Activated naive CD8-positive, alpha-beta T cell treated with anti-CD3 and anti-CD28 coated beads, Interleukin-2, amount 10 ng/mL, durations not matched to agents 7 days and 5 days (primary cell): ENCODE measurements around the gene ANKRD30B. TPM values are rescaled to one million over a fixed set of nuclear protein-coding genes. Genes with fewer than 3 reads are reported as not detected.
"Not testable (repeated sequence)": the region's sequence is repeated elsewhere in the genome, so short reads cannot be mapped to it uniquely, and the experiment has no call there.

Experiments
- ATAC-seq: fragments of 150-1000 bp; cut with Tn5 transposase; one replicate; pipeline ENCODE4 v1.10.0; 2021; ENCODE audit warnings: low read depth, moderate library complexity
- POLR2A ChIA-PET: fragments of 350-600 bp; sonication (Branson Sonifier 250); formaldehyde crosslinking; loops from one replicate; lab custom pipeline; 2021; ENCODE audit warnings: antibody characterized with exemption; lab: Charles Lee
- DNase-seq: peaks from one replicate; pipeline ENCODE4 v3.0.0; 2021
- H3K27ac Mint-ChIP-seq: one replicate; pipeline ENCODE4 v1.8.0; 2022; ENCODE audit warnings: mild to moderate bottlenecking, mixed read lengths
- H3K27me3 Mint-ChIP-seq: one replicate; pipeline ENCODE4 v1.8.0; 2022; ENCODE audit warnings: mild to moderate bottlenecking, moderate library complexity, mixed read lengths
- H3K36me3 Mint-ChIP-seq: one replicate; pipeline ENCODE4 v1.8.0; 2021; ENCODE audit warnings: mild to moderate bottlenecking, mixed read lengths
- H3K4me1 Mint-ChIP-seq: one replicate; pipeline ENCODE4 v1.8.0; 2021; ENCODE audit warnings: mixed read lengths
- H3K4me3 Mint-ChIP-seq: one replicate; pipeline ENCODE4 v1.8.0; 2022; ENCODE audit warnings: mild to moderate bottlenecking, moderate library complexity, mixed read lengths
- H3K9me3 Mint-ChIP-seq: one replicate; pipeline ENCODE4 v1.8.0; 2021; ENCODE audit warnings: mixed read lengths
- total RNA-seq, 2 experiments: library from RNA; stranded (reverse); gene quantifications; one replicate each; pipeline ENCODE4 v1.2.3, GENCODE V29; 2021

ANKRD30B gene
- total RNA-seq, 2 experiments from 2014 or later = not detected

DNA sequence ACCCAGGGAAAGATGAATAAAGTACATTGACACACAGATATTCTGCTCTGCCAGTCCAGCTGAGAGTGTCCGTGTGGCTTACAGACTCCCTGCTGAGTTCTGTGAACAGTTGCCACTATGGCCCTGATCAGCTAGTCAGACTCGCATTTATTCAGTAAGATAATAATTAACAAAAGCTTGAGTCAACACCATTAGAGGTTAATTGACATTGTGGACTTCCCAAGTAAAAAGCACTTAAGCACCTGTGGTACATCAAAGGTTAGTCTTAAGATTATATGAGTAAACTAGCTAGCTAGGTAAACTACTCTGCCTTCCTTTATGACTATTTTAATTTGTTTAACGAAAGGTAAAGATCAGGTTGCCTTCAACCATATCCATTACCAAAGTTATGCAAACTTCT is 33.7 kb downstream of the ANKRD30B start:
- no peaks in the 10 kb centered on the region for H3K36me3 Mint-ChIP-seq
- POLR2A ChIA-PET = no interaction called here
- H3K27ac Mint-ChIP-seq = no peak overlapping the region
- DNase-seq (no peak), ATAC-seq (no peak)
- H3K4me1 Mint-ChIP-seq = no peaks in the 10 kb centered on the region
- H3K4me3 Mint-ChIP-seq = no peak overlapping the region
- no peaks in the 10 kb centered on the region for H3K9me3 Mint-ChIP-seq
- H3K27me3 Mint-ChIP-seq = no peaks in the 10 kb centered on the region

DNA sequence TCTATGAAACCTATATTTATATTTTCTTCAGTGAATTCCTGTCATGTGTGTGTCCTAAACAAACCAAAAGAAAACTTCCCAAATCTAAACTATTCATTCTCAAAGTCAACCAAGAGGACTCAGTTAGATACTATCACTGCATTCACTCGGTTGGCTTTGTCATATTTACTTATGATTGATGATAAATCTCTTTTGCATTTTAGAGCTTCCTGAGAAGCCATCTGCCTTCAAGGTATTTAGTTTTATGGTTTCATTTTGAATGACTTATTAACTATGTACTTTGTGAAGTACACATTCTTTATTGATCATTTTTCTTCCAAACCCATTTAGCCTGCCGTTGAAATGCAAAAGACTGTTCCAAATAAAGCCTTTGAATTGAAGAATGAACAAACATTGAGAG is 36.2 kb downstream of the ANKRD30B start:
- H3K36me3 Mint-ChIP-seq = no peaks in the 10 kb centered on the region
- H3K4me3 Mint-ChIP-seq = no peak overlapping the region
- DNase-seq (no peak), ATAC-seq (no peak)
- H3K4me1 Mint-ChIP-seq = no peaks in the 10 kb centered on the region
- no peaks in the 10 kb centered on the region for H3K27me3 Mint-ChIP-seq
- no peaks in the 10 kb centered on the region for H3K9me3 Mint-ChIP-seq
- POLR2A ChIA-PET = no interaction called here
- no peak overlapping the region for H3K27ac Mint-ChIP-seq

DNA sequence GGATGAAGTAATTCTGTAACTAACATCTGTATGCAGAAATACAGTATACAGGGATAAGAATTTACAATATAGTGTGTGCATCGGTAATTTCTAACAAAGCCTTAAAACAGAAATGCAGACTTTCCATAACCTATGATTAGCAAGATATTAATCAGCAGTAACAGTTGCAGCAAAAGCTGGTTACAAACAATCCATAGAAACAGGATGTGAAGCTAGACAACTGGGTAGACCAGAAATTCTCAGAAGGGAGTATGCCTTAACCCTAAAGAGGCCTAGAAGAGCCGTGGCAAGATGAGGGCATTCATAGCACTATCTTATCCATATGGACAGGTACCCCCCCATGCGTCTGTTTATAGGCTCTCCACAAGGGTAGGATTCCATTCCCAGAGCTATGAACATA is 48.9 kb downstream of the ANKRD30B start:
- H3K27ac Mint-ChIP-seq, POLR2A ChIA-PET, H3K4me3 Mint-ChIP-seq, DNase-seq, H3K27me3 Mint-ChIP-seq, H3K4me1 Mint-ChIP-seq, H3K36me3 Mint-ChIP-seq, H3K9me3 Mint-ChIP-seq, ATAC-seq: not testable (repeated sequence)

DNA sequence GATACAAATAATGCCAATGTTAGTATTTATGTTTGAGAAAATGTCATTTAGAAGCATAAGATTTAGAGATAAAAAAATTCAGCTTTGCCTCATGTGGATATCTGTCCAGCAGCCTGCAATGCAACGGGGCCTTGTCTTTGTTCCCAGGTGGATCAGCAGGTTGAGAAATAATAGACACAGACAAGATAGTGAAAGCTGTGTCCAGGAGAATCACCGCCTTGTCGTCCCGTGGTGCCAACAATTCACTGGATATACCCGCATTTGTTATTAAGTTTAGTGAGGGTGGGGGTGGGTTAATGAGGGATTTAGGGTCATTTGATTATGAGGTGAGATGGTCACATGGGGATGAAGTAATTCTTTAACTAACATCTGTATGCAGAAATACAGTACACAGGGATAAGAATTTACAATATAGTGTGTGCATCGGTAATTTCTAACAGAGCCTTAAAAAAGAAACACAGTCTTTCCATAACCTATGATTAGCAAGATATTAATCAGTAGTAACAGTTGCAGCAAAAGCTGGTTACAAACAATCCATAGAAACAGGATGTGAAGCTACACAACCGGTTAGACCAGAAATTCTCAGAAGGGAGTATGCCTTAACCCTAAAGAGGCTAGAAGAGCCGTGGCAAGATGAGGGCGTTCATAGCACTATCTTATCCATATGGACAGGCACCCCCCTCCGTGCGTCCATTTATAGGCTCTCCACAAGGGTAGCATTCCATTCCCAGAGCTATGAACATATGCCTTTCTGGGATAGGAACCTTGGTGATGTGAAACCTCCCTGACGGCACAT is 50.2 kb downstream of the ANKRD30B start:
- ATAC-seq, H3K36me3 Mint-ChIP-seq, H3K27me3 Mint-ChIP-seq, H3K9me3 Mint-ChIP-seq, POLR2A ChIA-PET, H3K4me1 Mint-ChIP-seq, H3K4me3 Mint-ChIP-seq, DNase-seq, H3K27ac Mint-ChIP-seq: not testable (repeated sequence)

DNA sequence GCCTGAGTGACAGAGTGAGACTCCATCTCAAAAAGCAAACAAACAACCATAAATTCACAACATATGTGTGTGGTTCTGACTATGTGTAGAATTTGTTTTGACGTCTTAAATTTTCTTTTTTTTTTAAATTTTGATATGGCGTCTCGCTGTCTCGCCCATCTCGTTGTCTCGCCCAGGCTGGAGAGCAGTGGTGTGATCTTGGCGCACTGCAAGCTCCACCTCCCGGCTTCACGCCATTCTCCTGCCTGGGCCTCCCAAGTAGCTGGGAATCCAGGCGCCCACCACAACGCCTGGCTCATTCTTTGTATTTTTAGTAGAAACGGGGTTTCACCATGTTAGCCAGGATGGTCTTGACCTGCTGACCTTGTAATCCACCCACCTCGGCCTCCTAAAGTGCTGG is 63.1 kb downstream of the ANKRD30B start:
- H3K9me3 Mint-ChIP-seq, H3K36me3 Mint-ChIP-seq, DNase-seq, H3K4me1 Mint-ChIP-seq, H3K27me3 Mint-ChIP-seq, ATAC-seq, H3K27ac Mint-ChIP-seq, H3K4me3 Mint-ChIP-seq, POLR2A ChIA-PET: not testable (repeated sequence)

DNA sequence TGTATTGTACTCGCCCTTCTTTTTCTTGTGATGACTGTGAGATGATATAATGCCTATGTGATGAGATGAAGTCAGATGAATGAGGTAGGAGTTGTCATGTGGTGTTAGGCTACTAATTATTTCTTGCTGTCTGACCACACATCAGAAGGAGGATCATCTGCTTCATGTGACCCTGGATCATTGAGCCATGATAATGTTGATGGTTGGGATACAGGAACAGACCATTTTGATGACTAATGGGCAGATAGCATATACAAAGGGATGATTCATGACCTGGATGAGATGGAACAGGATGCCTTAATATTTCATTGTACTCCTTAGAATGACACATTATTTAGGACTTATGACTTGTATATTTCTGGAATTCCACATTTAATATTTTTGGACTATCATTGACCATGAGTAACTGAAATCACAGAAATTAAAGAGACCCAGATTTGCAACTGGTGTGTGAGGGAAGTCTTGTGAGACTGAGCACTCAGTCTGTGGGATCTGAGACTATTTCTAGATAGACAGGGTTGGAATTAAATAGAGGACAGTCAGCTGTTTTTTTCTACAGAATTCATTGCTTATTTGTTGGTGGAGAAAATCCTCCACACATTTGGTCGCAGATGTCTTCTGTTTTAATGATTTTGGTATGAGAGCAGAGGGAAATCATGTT is 79.1 kb downstream of the ANKRD30B start:
- H3K27me3 Mint-ChIP-seq, H3K9me3 Mint-ChIP-seq, DNase-seq, H3K27ac Mint-ChIP-seq, H3K4me3 Mint-ChIP-seq, H3K36me3 Mint-ChIP-seq, POLR2A ChIA-PET, ATAC-seq, H3K4me1 Mint-ChIP-seq: not testable (repeated sequence)

DNA sequence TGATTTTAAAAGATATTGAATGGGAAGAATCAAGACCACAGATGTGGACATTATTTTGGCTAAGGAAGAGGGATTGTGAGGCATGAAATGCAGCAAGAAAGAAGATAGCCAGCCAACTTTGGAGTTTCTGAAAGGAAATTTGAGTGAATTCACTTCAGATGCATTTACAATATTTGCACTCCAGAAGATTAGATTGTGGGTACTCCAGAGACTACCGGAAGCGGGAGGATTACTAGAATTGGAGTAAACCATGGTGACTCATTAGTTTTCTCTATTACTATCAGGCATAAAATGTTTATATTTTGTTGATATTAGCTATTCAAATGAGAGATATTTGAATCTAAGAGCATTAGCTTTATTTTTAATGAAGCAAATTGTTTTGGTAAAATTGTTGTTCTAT is 93.6 kb downstream of the ANKRD30B start:
- DNase-seq, H3K27ac Mint-ChIP-seq, H3K27me3 Mint-ChIP-seq, H3K9me3 Mint-ChIP-seq, H3K4me1 Mint-ChIP-seq, POLR2A ChIA-PET, H3K4me3 Mint-ChIP-seq, ATAC-seq, H3K36me3 Mint-ChIP-seq: not testable (repeated sequence)

DNA sequence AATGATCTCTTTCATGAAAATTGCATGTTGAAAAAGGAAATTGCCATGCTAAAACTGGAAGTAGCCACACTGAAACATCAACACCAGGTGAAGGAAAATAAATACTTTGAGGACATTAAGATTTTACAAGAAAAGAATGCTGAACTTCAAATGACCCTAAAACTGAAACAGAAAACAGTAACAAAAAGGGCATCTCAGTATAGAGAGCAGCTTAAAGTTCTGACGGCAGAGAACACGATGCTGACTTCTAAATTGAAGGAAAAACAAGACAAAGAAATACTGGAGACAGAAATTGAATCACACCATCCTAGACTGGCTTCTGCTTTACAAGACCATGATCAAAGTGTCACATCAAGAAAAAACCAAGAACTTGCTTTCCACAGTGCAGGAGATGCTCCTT is 103.6 kb downstream of the ANKRD30B start:
- ATAC-seq, H3K27ac Mint-ChIP-seq, H3K36me3 Mint-ChIP-seq, POLR2A ChIA-PET, H3K4me3 Mint-ChIP-seq, DNase-seq, H3K4me1 Mint-ChIP-seq, H3K9me3 Mint-ChIP-seq, H3K27me3 Mint-ChIP-seq: not testable (repeated sequence)

DNA sequence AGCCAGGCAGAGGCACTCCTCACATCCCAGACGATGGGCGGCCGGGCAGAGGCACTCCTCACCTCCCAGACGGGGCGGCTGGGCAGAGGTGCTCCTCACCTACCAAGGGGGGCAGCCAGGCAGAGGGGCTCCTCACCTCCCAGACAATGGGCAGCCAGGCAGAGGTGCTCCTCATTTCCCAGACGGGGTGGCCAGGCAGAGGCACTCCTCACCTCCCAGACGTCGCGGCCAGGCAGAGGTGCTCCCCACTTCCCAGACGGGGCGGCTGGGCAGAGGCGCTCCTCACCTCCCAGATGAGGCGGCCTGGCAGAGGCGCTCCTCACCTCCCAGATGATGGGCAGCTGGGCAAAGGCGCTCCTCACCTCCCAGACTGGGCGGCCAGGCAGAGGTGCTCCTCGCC is 107.7 kb downstream of the ANKRD30B start:
- H3K4me1 Mint-ChIP-seq, H3K9me3 Mint-ChIP-seq, H3K27me3 Mint-ChIP-seq, H3K36me3 Mint-ChIP-seq, DNase-seq, H3K27ac Mint-ChIP-seq, H3K4me3 Mint-ChIP-seq, ATAC-seq, POLR2A ChIA-PET: not testable (repeated sequence)

DNA sequence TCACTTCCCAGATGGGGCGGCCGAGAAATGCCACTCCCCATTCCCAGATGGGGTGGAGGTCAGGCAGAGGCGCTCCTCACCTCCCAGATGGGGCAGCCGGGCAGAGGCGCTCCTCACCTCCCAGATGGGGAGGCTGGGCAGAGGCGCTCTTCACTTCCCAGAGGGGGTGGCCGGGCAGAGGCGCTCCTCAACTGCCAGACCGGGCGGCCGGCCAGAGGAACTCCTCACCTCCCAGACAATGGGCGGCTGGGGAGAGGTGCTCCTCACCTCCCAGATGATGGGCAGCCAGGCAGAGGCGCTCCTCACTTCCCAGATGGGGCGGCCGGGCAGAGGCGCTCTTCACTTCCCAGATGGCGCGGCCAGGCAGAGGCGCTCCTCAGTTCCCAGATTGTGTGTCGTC is 108.3 kb downstream of the ANKRD30B start:
- ATAC-seq, POLR2A ChIA-PET, H3K4me1 Mint-ChIP-seq, H3K4me3 Mint-ChIP-seq, H3K36me3 Mint-ChIP-seq, H3K27me3 Mint-ChIP-seq, DNase-seq, H3K27ac Mint-ChIP-seq, H3K9me3 Mint-ChIP-seq: not testable (repeated sequence)

DNA sequence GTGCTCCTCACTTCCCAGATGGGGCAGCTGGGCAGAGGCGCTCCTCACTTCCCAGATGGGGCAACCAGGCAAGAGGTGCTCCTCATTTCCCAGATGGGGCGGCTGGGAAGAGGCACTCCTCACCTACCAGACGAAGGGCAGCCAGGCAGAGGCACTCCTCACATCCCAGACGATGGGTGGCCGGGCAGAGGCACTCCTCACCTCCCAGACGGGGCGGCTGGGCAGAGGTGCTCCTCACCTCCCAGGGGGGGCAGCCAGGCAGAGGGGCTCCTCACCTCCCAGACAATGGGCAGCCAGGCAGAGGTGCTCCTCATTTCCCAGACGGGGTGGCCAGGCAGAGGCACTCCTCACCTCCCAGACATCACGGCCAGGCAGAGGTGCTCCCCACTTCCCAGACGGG is 110.5 kb downstream of the ANKRD30B start:
- H3K4me3 Mint-ChIP-seq, H3K27ac Mint-ChIP-seq, POLR2A ChIA-PET, H3K9me3 Mint-ChIP-seq, H3K27me3 Mint-ChIP-seq, H3K36me3 Mint-ChIP-seq, DNase-seq, H3K4me1 Mint-ChIP-seq, ATAC-seq: not testable (repeated sequence)

DNA sequence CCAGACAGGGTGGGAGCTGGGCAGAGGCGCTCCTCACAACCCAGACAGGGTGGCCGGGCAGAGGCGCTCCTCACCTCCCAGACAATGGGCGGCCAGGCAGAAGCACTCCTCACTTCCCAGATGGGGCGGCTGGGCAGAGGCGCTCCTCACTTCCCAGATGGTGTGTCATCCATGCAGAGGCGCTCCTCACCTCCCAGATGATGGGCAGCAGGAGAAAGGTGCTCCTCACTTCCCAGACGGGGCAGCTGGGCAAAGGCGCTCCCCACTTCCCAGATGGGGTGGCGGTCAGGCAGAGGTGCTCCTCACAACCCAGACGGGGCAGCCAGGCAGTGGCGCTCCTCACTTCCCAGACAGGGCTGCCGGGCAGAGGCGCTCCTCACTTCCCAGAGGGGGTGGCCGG is 112.0 kb downstream of the ANKRD30B start:
- POLR2A ChIA-PET, H3K36me3 Mint-ChIP-seq, H3K4me1 Mint-ChIP-seq, H3K9me3 Mint-ChIP-seq, H3K27me3 Mint-ChIP-seq, ATAC-seq, H3K4me3 Mint-ChIP-seq, DNase-seq, H3K27ac Mint-ChIP-seq: not testable (repeated sequence)

DNA sequence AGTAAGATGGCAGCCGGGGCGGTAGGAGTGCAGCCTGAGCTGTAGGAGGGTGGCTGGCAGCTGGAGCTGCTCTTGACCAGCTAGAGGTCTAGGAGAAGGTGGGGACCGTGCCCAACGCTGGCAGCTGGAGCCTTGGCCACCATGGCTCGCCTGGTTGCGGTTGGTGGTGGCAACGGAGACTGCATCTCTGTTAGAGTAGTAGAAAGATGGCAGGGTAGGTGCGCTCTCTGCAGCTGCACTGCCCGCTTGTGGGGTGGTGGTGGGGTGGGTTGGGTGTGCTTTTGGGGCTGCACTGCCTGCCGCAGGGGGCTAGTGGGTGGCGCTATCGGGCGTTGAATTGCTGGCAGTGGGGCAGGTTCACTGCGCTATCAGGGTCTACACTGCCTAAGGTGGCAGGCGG is 118.5 kb downstream of the ANKRD30B start:
- H3K27ac Mint-ChIP-seq, H3K4me1 Mint-ChIP-seq, H3K27me3 Mint-ChIP-seq, H3K9me3 Mint-ChIP-seq, ATAC-seq, H3K4me3 Mint-ChIP-seq, POLR2A ChIA-PET, H3K36me3 Mint-ChIP-seq, DNase-seq: not testable (repeated sequence)

DNA sequence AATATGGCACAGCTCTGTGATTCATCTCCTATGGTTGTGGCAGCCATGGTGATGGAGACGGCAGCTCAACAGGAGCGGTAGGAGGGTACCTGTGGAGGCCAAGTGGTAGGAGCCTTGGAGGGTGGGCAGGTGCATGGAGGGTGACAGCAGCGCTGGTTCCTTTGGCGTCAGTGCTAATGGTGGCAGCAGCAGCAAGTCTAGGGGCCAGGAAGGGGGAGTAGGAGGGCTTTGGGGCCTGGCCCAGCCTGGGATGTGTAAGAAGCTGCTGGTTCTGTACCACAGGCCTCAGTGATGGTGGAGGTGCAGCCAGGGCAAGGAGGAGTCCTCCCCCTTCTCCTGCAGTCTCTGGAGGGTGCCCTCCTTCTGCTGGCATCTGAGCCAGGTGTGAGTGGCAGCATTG is 120.0 kb downstream of the ANKRD30B start:
- H3K4me3 Mint-ChIP-seq, H3K36me3 Mint-ChIP-seq, POLR2A ChIA-PET, H3K9me3 Mint-ChIP-seq, H3K4me1 Mint-ChIP-seq, H3K27me3 Mint-ChIP-seq, ATAC-seq, H3K27ac Mint-ChIP-seq, DNase-seq: not testable (repeated sequence)
